ENCODE measurements around the gene FOXRED2. TPM values are rescaled to one million over a fixed set of nuclear protein-coding genes. Genes with fewer than 3 reads are reported as not detected.

The FOXRED2 gene
- total RNA-seq, 6 donors from 2014 or later, result 6.0 to 27.2 (median 12.9) TPM

- Histone ChIP-seq H3K4me3 (no peak overlapping the region), H3K9me3 (no peaks in the 10 kb centered on the region), H3K4me1 (peaks cover 8 to 25% (median 12%) of the 10 kb centered on the region in 4 donors), H3K36me3 (peaks cover 28 to 83% (median 55%) of the 10 kb centered on the region in 4 donors), H3K27me3 (no peaks in the 10 kb centered on the region), H3K27ac (peak overlapping the region in 2 of 4 donors; percentile 28 to 78)
- ATAC-seq (ENCODE audit: low FRiP score in 2 of 2), result no peak
- no peak for DNase-seq
- no peak for TF ChIP-seq EP300 (IDR thresholded peaks at IDR 0.05)
- no peak for TF ChIP-seq POLR2AphosphoS5 (IDR thresholded peaks at IDR 0.05)
- 94 to 96% methylated on average over 6 of the region's 6 CpGs for WGBS, 2 donors
These were observed 31.5 kb downstream of the FOXRED2 start for GRCh38 chr22:36475341-36475740.

- ATAC-seq (ENCODE audit: low FRiP score in 2 of 2) (no peak), DNase-seq (no peak)
- no peak for TF ChIP-seq CTCF (IDR thresholded peaks at IDR 0.05)
- TF ChIP-seq POLR2AphosphoS5 (IDR thresholded peaks at IDR 0.05), result no peak
- no peak for TF ChIP-seq EP300 (IDR thresholded peaks at IDR 0.05)
- TF ChIP-seq POLR2A (IDR thresholded peaks at IDR 0.05), result no peak
- WGBS, 2 donors, result 87 to 92% methylated on average over 13 of the region's 13 CpGs
- peaks cover 24 to 65% (median 42%) of the 10 kb centered on the region in 4 donors for H3K36me3 ChIP-seq
- peaks cover 26 to 39% (median 30%) of the 10 kb centered on the region in 4 donors for H3K4me1 ChIP-seq
- no peaks in the 10 kb centered on the region for H3K27me3 ChIP-seq
- peak overlapping the region in 1 of 4 donors; percentile 78 for H3K27ac ChIP-seq
- H3K9me3 ChIP-seq, result no peaks in the 10 kb centered on the region
- no peak overlapping the region for H3K4me3 ChIP-seq
These were observed 34.2 kb downstream of the FOXRED2 start for GRCh38 chr22:36472689-36473088.

- H3K36me3 ChIP-seq, result peaks cover 17 to 59% (median 34%) of the 10 kb centered on the region in 4 donors
- H3K4me1 ChIP-seq, result peaks cover 29 to 47% (median 42%) of the 10 kb centered on the region in 4 donors
- TF ChIP-seq CTCF (IDR thresholded peaks at IDR 0.05) (no peak), POLR2AphosphoS5 (IDR thresholded peaks at IDR 0.05) (no peak), EP300 (IDR thresholded peaks at IDR 0.05) (no peak), POLR2A (IDR thresholded peaks at IDR 0.05) (no peak)
- H3K4me3 ChIP-seq, result no peak overlapping the region
- peak overlapping the region in 1 of 4 donors; percentile 95 for H3K27ac ChIP-seq
- ATAC-seq (ENCODE audit: low FRiP score in 2 of 2) (no peak), DNase-seq (no peak)
- 88 to 90% methylated on average over 13 to 14 of the region's 14 CpGs for WGBS, 2 donors
- H3K27me3 ChIP-seq, result no peaks in the 10 kb centered on the region
- H3K9me3 ChIP-seq, result no peaks in the 10 kb centered on the region
These were observed 35.5 kb downstream of the FOXRED2 start for GRCh38 chr22:36471341-36471821.

GRCh38 chr22:36470994-36471331, 35.9 kb downstream of the FOXRED2 start:
- Histone ChIP-seq H3K27me3 (no peaks in the 10 kb centered on the region), H3K36me3 (peaks cover 12 to 55% (median 30%) of the 10 kb centered on the region in 4 donors), H3K4me1 (peaks cover 34 to 51% (median 47%) of the 10 kb centered on the region in 4 donors), H3K9me3 (no peaks in the 10 kb centered on the region), H3K4me3 (no peak overlapping the region), H3K27ac (peak overlapping the region in 3 of 4 donors; percentile 57 to 95 (median 76))
- ATAC-seq (ENCODE audit: low FRiP score in 2 of 2), result no peak
- no peak for DNase-seq
- TF ChIP-seq POLR2A (IDR thresholded peaks at IDR 0.05) (no peak), POLR2AphosphoS5 (IDR thresholded peaks at IDR 0.05) (no peak), CTCF (IDR thresholded peaks at IDR 0.05) (no peak), EP300 (IDR thresholded peaks at IDR 0.05) (no peak)
- WGBS, 2 donors, result 76 to 82% methylated on average over 6 to 10 of the region's 10 CpGs

- 44 to 47% methylated on average over 9 to 14 of the region's 14 CpGs for WGBS, 2 donors
- TF ChIP-seq POLR2AphosphoS5 (IDR thresholded peaks at IDR 0.05) (peak; percentile 20 to 50), CTCF (IDR thresholded peaks at IDR 0.05) (peak; percentile 89 to 97 (median 92)), POLR2A (IDR thresholded peaks at IDR 0.05) (no peak)
- DNase-seq (peak in 1 of 2 donors; percentile 90), ATAC-seq (ENCODE audit: low FRiP score in 2 of 2) (peak; percentile 86 to 87)
- peaks cover 39 to 57% (median 52%) of the 10 kb centered on the region in 4 donors for H3K4me1 ChIP-seq
- H3K27ac ChIP-seq, result peak overlapping the region; percentile 25 to 95 (median 66)
- H3K36me3 ChIP-seq, result peaks cover 7 to 49% (median 25%) of the 10 kb centered on the region in 4 donors
- H3K27me3 ChIP-seq, result no peaks in the 10 kb centered on the region
- no peak overlapping the region for H3K4me3 ChIP-seq
- H3K9me3 ChIP-seq, result no peaks in the 10 kb centered on the region
These were observed 36.5 kb downstream of the FOXRED2 start for GRCh38 chr22:36470162-36470993.
